Measurements from ENCODE around the gene ARHGAP4.
A peak's percentile ranks its signal among the peaks of the same experiment; 100 is the strongest.

The ARHGAP4 gene

GRCh38 chrX:153903238-153903980 lies 22.7 kb downstream of the ARHGAP4 start:
- no peak for DNase-seq

GRCh38 chrX:153902385-153902784 lies 23.7 kb downstream of the ARHGAP4 start:
- DNase-seq, result no peak

GRCh38 chrX:153901753-153902140 lies 24.3 kb downstream of the ARHGAP4 start:
- DNase-seq, result no peak

- peak; percentile 74 for DNase-seq
Measured at GRCh38 chrX:153900831-153901752, 25.0 kb downstream of the ARHGAP4 start.

- no peak for DNase-seq
Measured at GRCh38 chrX:153897899-153898298, 28.2 kb downstream of the ARHGAP4 start.

- DNase-seq, result no peak
Measured at GRCh38 chrX:153889123-153889522, 36.9 kb downstream of the ARHGAP4 start.

GRCh38 chrX:153888344-153888743 lies 37.7 kb downstream of the ARHGAP4 start:
- DNase-seq, result no peak

- DNase-seq, result no peak
Measured at GRCh38 chrX:153887385-153887784, 38.7 kb downstream of the ARHGAP4 start.

- no peak for DNase-seq
Measured at GRCh38 chrX:153886915-153887314, 39.1 kb downstream of the ARHGAP4 start.

- DNase-seq, result peak; percentile 28
Measured at GRCh38 chrX:153885968-153886903, 39.8 kb downstream of the ARHGAP4 start, which contains the start of gene L1CAM. TSS of gene L1CAM (minus strand) at chrX:153886173. CDS start at chrX:153875836, 10,337 bp downstream.

- DNase-seq, result no peak
Measured at GRCh38 chrX:153885208-153885787, 40.8 kb downstream of the ARHGAP4 start.

- no peak for DNase-seq
Measured at GRCh38 chrX:153884590-153884989, 41.5 kb downstream of the ARHGAP4 start.

- no peak for DNase-seq
Measured at GRCh38 chrX:153884136-153884535, 41.9 kb downstream of the ARHGAP4 start.

- DNase-seq, result no peak
Measured at GRCh38 chrX:153883163-153883843, 42.8 kb downstream of the ARHGAP4 start.

GRCh38 chrX:153882557-153882956 lies 43.5 kb downstream of the ARHGAP4 start:
- DNase-seq, result no peak

- no peak for DNase-seq
Measured at GRCh38 chrX:153882086-153882498, 44.0 kb downstream of the ARHGAP4 start.

- no peak for DNase-seq
Measured at GRCh38 chrX:153881281-153881680, 44.8 kb downstream of the ARHGAP4 start.

GRCh38 chrX:153880440-153880815 lies 45.6 kb downstream of the ARHGAP4 start:
- DNase-seq, result no peak

- DNase-seq, result no peak
Measured at GRCh38 chrX:153879741-153880439, 46.2 kb downstream of the ARHGAP4 start.

- no peak for DNase-seq
Measured at GRCh38 chrX:153878969-153879653, 47.0 kb downstream of the ARHGAP4 start.

Data from CD4-positive, alpha-beta T cell treated with Interleukin-12 subunit alpha and Interleukin-12 subunit beta, for 1 hour (primary cell).